NOMO-1 treated with DMSO at 0.1 percent for 48 hours (cell line): ENCODE results near the gene HSD17B12.
A peak's percentile ranks its signal among the peaks of the same experiment; 100 is the strongest.

Experiments
- DNase-seq: peaks from one replicate; lab custom pipeline; 2025; ENCODE audit not compliant: unreplicated experiment; lab: John Stamatoyannopoulos, UW

Gene HSD17B12

DNA sequence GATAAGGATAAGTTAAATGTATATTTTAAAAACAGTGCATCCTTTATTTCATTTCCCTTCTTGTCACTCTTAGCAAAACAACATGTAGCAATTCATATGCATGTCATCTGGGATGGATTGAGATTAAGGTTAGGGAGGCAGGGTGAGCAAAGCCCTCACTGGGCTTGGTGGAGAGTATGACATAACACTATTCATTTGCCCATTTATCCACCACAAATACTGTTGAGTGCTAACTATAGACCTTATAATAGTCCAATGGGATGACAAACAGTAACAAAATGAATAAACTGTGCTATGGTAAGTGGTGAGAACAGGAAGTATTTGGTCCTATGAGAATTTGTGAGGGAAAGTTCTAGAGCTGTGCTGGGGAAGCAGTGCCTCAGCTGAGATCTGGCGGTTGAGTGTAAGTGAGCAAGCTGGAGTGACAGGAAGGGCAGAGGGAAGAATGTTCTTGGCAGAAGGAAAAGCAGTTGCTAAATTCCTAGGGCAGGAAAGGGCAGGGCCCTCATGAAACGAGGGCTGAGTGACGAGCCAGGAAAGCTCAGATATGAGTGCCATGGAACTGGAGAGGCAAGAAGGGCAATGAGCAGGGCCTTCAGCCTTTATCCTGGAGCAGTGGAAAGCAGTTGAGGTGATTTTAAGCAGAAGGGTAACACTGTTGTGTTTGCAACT, 6.7 kb downstream of the HSD17B12 start:
- DNase-seq: no peak

DNA sequence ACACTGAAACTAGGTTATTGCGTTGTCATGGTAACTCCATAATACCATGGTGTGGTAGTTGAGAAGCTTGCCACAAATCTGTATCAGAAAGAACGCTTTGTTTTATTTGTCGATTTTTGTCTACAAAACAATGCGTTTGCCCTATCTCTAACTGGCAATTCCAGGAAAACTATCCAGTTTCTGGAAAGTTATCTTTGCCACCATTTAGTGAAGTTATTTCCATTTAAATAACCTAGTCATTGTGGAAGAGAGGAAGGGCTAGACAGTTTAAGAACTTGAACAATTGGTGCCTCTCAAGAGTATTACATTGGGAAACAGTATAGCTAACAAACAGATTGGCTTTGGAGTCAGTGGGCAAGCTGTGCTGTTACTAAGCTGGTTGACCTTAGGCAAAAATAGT, 7.9 kb downstream of the HSD17B12 start:
- DNase-seq: no peak

DNA sequence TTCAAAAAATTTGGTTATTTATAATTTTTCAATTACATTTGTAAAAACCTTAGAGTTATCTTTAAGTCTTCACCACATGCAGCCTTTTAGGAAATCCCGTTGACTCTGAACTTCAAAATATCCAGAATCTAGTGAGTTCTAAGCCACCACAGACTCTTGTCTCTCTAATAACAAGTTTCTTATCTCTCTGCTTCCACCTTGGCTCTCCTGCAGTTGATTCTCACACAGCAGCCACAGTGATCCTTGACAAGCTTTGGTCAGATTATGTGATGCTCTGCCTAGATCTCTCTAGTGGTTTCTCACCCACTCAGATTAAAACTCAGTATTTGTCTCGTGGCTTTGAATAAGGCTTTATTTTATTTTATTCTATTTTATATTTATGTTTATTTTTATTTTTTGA, 8.6 kb downstream of the HSD17B12 start:
- DNase-seq: no peak

DNA sequence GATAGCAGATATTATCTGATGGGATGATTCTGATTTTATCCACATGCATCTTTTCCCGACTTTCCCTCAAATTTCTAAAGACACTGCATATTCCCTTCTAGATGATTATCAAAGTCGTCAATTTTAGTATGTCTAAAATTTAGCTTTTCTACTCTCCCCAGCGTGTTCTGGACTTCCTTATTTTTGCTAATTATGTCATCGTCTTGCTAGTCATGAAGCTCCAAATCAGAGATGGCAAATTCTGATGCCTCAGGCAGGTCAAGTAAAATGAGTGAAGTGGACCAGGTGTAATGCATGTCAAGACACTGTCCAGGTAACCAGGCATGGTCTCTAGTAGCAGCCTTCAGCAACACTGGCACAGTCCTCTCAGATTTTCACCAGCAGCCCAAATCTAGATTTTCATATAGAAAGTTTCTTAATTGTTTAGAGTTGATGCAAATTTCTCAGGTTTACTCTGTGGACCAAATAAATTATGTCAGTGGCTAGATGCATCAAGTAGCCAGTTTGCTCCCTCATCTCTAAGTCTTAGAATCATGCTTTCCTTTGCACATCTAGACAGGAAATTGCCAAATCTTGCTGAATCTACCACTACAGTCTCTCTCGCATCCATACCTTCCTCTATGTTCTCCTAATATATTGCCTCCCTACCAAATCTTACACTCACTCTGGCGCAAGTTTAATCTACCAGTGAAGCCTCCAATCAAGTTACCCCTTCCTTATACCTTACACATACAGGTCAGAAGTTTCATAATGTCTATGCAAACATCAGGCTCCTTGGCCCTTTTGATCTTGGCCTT, 10.6 kb downstream of the HSD17B12 start:
- DNase-seq: peak; percentile 69

DNA sequence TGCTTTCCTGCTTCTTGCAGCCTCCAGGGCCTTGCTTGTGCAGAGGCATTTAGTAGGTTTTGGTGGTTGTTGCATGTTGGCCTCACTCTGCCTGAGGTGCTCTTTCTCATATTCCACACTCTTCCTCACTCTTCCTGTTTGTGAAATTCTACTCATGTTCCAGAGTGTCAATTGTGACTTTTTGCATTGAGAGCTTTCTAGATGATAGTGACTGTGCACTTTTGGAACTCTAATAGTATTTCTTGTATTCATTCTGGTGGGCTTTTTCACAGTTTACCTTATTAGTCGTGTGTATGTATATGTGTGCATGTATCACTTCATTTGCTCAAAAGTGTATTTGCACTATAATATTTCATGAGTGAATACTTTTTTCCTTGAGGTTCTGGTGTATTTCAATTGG, 11.3 kb downstream of the HSD17B12 start:
- no peak for DNase-seq

GRCh38 chr11:43693069-43693468, 12.5 kb downstream of the HSD17B12 start:
- DNase-seq: no peak

DNA sequence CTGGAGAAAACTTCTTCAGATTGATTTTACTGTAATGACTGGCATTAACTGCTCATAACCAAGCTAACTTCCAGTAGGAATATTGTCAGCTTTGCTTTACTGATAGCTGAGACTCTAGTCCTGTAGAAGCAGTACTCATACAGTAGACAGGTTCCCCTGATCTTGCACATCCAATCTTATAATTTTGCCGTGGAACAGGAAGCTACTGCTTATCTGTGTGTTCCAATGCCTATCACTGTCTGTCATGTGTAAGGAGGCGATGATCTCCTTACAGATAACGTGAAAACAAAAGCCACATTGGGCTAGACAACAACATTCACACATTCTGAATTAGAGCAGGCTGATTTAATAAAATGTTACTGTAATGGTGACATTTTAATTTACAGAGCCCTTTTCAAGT, 13.2 kb downstream of the HSD17B12 start:
- DNase-seq: no peak

DNA sequence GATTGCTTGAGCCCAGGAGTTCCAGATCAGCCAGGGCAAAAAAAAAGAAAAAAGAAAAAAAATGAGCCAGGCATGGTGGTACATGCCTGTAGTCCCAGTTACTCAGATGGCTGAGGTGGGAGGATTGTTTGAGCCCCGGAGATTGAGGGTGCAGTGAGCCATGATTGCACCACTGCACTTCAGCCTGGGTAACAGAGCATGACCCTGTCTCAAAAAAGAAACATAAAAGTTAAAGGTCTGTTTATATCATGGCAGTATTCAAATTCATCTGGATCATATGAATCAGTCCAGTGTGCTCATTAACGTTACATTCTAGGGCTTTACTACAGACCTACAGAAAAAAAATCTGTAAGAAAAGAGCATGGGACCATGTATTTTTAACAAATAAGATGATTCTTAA, 13.9 kb downstream of the HSD17B12 start:
- DNase-seq: no peak

- no peak for DNase-seq
Observed at GRCh38 chr11:43697679-43698078, 17.1 kb downstream of the HSD17B12 start.

GRCh38 chr11:43699870-43700269, 19.3 kb downstream of the HSD17B12 start:
- DNase-seq: no peak

DNA sequence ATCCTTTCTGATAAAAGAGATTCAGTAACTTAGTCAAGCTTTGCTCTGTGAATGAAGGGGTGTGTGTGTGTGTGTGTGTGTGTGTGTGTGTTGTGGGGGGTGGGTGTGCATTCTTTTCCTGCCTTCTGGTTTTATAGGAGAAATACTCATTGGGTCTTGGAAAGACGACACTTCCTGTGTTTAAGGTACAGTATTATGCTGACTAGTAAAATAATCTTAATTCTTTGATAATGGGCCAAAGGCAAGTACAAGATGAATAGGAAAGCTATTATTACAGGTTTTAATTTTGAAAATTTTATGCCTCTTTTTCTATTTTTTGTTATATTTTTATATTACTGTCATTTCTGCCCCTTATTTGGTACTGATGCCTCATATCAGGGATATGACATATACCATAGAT, 26.1 kb downstream of the HSD17B12 start:
- DNase-seq: no peak

GRCh38 chr11:43708776-43709175, 28.2 kb downstream of the HSD17B12 start:
- DNase-seq: no peak

DNA sequence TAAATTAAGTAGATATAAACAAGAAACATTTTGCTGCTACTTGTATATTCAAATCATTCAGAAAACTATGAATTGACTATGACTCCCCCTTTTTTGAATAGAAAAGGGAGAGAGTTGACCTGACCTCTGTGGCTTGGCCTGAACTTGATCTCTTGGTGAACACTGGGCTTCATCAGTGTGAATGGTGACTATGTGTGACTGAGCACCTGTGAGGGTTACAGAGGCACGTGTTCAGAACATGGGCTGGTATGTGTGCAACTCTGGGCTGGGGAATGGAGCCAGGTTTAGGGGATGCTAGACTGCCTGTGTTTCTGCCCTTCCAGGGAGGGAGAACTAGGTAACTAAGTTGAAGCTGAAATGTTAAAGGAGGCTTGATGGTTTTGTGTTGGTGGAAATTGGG, 29.2 kb downstream of the HSD17B12 start:
- no peak for DNase-seq

- DNase-seq: no peak
Observed at GRCh38 chr11:43712676-43713075, 32.1 kb downstream of the HSD17B12 start.

- DNase-seq: no peak
Observed at GRCh38 chr11:43718373-43718772, 37.8 kb downstream of the HSD17B12 start.

GRCh38 chr11:43723617-43724016, 43.1 kb downstream of the HSD17B12 start:
- no peak for DNase-seq

GRCh38 chr11:43732225-43732624, 51.7 kb downstream of the HSD17B12 start:
- DNase-seq: no peak

GRCh38 chr11:43734256-43734655, 53.7 kb downstream of the HSD17B12 start:
- DNase-seq: no peak

DNA sequence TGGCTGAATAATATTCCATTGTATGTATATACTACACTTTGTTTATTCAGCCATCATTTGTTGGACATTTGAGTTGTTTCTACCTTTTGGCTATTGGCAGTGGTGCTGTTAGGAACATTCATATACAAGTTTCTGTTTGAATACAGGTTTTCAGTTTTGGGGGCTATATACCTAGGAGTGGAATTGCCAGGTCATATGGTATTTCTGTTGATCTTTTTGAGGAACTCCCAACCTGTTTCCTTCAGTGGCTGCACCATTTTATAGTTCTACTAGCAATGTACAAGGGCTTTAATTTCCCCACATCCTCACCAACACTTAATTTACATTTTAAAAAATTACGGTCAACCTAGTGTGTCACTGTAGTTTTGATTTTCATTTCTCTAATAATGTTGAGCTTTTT, 54.6 kb downstream of the HSD17B12 start:
- DNase-seq: no peak

GRCh38 chr11:43735961-43736360, 55.4 kb downstream of the HSD17B12 start:
- DNase-seq: no peak

GRCh38 chr11:43736502-43737200, 56.1 kb downstream of the HSD17B12 start:
- DNase-seq: peak; percentile 22

- DNase-seq: no peak
Observed at GRCh38 chr11:43737201-43737590, 56.7 kb downstream of the HSD17B12 start.
